GM21447 (cell line): ENCODE measurements around the gene PIK3R1.
"Not testable (repeated sequence)": the region's sequence is repeated elsewhere in the genome, so short reads cannot be mapped to it uniquely, and the experiment has no call there.

Experiments
- ATAC-seq: cut with Tn5 transposase; IDR thresholded peaks from one replicate; pipeline ENCODE4 v1.9.1; 2021; ENCODE audit not compliant: unreplicated experiment

Gene PIK3R1

DNA sequence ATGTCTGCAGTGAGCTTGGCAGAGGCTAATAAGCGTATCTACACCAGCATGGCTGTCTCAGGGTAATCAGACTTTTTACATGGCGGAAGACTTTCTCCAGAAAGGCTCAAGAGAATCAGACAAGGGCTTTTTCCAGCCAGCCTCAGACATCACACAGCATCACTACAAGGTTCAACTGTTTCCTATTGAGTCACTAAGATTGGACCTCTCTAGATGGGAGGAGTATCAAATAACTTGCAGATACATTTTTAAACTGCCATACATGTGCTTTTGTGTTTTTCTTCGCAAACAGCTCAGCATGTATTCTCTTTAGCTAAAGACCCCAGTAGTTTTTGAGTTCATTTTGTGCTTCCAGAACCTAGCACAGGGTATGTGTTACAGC is 22.9 kb upstream of the PIK3R1 start:
- no peak for ATAC-seq

DNA sequence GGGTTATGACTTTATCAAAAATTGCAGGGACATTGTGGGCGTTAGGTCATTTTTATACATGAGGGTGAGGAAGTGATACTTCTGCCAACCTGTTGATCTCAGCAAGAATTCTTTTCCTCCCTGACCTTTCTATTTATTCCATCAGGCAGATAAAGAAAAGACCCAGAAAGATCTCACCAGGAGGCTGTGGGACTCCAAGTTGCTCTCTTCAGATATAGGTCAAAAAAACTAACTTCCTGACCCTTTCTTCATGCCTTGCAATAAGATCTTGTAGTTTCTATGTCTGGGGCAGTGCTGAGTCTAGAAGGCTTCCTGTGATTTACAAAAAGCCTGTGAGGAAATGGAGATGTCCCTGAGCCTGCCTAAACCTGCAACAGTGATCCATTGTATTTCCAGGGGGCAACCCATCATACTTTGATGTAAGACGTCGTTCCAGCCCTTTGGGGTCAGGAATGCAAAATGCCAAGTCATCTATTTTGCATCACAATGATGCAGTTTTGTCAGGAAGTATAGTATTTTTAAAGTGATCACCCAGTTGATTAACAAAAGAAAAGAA is 22.0 kb upstream of the PIK3R1 start:
- no peak for ATAC-seq

DNA sequence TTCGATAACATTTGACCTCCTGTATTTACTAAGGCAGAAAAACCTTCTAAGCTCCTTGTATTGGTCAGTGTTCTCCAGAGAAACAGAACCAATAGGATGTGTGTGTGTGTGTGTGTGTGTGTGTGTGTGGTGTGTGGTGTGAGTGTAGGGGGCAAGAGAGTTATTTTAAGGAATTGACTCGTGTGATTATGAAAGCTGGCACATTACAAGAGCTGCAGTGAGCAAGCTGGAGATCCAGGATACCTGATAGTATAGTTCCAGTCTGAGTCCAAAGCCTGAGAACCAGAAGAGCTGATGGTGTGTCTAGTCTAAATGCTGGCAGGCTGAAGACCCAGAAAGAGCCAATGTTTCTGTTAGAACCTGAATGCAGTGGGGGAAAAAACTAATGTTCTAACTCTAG is 21.2 kb upstream of the PIK3R1 start:
- no peak for ATAC-seq

DNA sequence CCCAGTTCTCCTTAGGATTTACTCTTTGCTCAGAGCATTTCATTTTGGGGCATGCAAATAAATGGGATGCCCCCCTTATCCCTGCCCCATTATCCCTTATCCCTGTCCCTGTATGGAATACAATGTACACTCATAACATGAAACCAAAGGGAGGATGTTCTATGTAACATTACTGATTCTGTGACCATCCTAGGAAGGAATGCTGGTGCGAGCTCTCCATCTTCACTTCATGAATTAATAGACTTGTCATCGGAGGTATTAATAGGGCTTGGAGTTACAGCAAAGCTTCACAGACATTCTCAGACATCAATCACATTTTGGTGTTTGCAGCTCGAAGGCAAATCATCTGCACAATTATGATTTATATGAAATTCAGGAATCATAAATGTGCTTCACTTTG is 20.4 kb upstream of the PIK3R1 start:
- ATAC-seq = no peak

DNA sequence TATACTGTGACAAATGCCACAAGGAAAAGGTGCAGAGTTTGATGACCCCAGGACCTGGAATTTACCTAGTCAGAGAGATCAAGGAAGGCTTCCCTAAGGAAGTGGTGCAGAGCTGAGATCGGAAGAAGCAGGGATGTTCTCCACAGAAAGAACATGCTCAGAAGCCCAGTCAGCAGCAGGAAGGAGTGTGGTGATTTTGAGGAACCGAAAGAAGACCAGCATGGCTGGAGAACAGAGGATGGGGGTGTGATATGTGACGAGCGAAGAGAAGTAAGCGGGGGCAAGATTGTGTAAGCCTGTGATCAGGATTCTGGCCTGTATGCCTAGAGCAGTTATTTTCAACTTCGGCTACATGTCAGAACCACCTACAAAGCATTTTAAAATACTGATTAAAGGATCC is 18.7 kb upstream of the PIK3R1 start:
- peak; percentile 97 for ATAC-seq

DNA sequence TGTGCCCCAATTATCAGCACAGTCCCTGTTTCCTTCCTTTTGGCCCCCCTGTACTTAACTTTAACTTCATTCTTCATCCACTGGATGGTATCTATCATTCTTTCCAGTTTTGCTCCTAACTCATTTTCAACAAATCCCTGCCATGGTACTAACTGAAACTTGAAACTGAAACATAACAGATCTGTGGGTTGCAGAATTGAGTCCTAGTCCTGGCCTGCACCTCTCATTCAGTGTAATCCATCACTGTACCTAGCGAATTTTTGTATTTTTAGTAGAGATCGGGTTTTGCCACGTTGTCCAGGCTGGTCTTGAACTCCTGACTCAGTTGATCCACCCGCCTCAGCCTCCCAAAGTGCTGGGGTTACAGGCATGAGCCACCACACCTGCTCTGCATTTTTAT is 15.3 kb upstream of the PIK3R1 start:
- no peak for ATAC-seq

DNA sequence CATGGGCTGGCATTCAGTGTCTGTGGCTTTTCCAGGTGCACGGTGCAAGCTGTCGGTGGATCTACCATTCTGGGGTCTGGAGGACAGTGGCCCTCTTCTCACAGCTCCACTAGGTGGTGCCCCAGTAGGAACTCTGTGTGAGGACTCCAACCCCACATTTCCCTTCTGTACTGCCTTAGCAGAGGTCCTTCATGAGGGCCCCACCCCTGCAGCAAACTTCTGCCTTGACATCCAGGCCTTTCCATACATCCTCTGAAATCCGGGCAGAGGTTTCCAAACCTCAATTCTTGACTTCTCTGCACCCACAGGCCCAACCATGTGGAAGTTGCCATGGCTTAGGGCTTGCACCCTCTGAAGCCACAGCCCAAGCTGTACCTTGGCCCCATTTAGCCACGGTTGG is 4.9 kb upstream of the PIK3R1 start:
- ATAC-seq = not testable (repeated sequence)

DNA sequence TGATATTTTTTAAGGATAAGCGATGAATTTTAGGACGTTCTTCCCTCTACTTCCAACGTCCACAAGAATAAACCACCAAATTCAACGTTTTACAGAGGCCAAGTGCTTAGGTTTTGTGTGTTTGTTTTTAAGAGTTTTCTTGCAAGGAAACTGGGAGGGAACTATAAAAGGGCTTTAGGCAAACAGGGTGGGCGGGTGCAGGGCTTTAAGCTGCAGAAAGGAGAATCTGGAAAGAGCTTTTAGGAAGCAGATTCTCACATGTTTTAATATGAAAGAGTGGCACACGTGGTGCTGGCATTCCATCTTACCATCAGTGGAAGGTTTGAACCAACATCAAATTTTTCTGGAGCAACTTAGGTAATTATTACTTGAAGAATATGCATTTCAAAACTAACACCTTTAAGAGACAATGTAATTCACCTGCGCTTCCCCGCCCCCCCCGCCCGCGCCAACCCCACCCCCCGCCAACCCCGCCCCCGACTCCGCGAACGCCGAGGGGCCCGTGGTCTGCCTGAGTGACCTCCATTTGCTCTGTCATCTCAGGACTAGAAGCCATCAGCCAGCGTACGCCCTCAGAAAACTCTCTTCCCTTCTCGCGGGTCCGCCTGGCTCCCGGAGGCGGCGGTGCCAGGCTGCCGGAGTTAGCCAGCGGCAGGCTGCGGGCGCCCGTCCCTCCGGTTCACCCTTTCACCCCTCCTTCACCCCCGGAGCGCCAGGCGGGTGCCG is 911 bp upstream of the PIK3R1 start:
- ATAC-seq = peak; percentile 18

DNA sequence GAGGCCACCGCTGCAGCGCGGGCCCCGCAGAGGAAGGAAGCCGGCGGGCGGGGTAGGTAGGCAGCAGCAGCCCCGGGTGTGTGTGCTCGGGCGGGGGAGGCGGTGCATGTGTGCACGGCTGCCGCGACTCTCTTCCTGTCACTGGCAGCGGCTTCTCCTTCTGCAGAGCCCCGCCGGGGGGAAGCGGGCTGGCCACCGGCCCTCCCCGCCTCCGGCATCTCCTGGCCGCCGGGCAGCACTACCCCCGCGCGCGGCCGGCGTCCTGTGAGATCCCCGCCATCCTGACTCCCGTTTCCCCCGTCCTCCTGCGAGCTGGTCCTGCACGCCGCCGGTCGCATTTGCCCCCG is 315 bp downstream of the PIK3R1 start:
- ATAC-seq = peak; percentile 45

DNA sequence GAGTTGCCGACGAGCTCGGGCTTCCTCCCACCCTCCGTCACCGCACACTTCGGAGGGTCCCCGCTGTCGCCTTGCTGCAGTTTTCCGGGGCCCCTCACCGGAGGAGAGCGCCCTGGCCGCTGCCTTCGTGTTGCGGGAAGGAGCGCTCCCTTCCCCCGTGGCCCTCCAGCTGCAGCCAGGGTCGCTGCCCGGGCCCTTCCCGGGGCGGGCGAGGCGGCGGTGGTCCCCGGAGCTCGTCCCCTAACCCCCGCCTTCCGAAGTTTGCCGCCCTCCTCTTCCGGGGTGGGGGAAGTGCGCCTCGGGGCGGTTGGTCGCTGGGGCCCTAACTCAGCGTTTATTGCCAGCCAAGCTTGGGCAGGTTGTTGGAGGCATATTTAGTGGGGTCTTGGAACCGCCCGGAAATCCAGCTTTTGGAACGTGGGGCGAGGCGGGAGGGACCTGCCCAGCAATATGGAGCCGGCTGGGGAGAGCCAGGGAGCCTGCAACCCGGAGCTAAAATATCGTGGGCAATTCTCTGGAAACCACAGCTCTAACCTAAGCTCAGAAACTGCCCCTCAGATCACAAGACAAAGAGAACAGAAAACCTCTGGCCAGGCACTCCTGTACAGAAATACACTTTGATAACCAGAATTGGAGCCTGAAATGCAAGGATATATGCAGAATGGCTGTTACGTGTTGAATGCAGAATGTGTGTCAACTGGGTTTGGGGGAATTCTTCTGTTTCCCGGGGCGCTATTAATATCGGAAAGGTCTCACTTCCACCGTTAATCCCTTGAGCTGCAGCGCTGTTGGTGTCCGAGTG is 890 bp downstream of the PIK3R1 start:
- peak; percentile 25 for ATAC-seq

DNA sequence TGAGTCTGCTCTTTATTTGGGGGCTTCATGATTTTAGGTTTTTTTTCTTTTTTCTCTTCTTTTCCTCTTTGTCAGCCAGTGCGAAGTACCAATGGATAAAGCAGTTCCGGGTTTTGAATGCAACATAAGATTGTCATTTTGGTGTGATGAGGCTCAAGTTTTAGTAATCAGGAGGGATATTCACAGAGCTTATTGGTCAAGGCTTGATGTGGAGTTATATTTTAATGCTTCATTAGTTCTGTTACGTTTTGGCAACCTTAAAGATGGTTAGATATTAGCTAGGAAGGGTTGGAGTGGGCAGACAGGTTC is 1.4 kb downstream of the PIK3R1 start:
- no peak for ATAC-seq

DNA sequence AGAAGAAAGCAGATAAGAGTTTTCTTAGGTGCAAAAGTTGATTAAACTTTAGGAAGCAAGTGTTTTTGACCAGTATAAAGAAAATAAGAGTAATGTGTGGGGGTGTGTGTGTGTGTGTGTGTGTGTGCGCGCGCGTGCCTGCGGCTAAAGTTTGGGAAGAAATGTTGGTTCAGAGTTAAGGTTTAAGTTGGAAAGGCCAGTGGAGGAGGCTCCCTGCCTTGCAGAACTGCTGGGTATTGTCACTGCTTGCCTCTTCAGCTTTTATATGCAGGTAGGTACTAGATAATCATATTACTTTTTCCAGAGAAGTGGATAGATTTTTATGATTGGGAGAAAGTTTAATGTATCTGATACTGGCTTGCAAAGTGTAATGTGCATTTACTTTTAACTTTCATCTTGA is 2.0 kb downstream of the PIK3R1 start:
- no peak for ATAC-seq

DNA sequence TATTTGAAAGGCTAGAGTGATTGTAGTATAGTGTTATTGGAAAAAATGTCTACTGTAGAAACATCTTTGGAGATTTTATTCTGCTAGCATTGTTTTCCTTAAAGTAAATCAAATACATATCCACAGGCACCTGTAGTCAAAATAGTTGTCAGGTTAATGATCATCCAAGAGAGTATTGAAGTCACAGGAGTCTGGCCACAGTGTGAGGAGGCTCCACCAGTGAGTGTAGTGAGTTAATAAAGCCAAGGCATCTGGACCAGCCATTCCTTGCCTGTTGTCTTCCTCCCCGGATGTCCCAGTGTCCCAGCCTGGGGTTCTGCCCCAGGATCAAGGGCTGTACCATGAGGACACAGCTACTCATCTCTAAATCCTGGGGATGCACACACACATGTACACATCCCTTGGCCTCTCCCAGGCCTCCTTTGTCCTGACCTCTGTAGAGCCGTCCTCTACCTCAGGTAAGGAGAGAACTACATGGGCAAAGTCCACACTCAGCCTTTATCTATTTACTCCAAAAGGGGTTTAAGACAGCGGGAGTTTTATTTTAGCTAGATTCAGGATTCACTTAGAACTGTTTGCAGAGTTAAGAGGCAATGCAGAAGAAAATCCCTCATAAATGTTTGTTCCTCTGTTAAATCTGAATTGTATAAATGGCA is 3.7 kb downstream of the PIK3R1 start:
- ATAC-seq = no peak

DNA sequence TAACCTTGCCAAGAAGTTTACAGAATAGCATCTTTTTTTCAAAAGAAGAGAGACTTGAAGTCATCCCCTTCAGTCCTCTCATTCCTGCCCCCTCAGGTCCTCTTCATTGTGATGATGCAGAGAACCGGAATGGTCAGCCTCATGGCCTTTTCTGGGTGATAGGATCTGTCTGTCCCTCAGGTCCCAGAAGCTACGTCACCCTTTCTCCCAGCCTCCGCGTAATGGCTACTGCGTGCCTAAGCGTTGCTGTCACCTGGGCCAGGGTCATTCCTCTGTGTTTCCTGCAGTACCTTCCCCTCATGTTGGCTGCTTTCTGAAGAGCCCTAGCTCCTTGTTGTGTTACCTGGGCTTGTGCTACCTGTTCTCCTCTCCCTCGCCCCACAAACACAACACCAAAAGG is 4.7 kb downstream of the PIK3R1 start:
- no peak for ATAC-seq

DNA sequence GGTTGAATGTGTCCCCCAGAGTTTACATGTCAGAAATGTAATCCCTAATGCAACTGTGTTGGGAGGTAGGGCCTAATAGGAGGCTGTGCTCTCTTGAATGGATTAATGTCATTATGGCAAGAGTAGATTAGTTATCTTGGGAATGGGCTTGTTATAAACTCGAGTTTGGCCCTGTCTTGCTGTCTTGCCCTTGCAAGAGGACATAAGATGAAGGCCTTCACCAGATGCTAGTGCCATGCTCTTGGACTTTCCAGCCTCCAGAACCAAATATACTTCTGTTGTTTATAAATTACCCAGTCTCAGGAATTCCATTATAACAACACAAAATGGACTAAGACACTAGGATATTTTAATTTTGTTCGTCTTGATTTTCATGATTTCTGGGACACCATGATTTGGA is 5.4 kb downstream of the PIK3R1 start:
- no peak for ATAC-seq

DNA sequence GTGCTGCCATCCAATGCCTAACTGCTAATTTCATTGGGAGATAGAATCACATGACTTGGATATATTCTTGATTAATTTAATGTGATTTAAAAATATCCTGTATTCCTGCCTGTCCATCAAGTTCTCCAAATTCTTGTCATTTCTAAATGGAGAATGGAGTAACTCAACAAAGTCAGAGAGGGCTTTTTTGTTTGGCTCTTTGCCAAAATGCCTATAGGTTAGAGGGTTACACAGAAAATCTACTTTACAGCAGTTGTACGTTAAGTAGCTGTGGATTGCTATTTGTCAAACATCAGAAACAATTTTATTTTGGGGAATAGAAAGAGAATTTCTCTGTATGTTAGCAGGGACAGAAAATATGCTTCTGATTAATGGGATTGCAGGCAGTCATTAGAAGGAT is 5.9 kb downstream of the PIK3R1 start:
- no peak for ATAC-seq

DNA sequence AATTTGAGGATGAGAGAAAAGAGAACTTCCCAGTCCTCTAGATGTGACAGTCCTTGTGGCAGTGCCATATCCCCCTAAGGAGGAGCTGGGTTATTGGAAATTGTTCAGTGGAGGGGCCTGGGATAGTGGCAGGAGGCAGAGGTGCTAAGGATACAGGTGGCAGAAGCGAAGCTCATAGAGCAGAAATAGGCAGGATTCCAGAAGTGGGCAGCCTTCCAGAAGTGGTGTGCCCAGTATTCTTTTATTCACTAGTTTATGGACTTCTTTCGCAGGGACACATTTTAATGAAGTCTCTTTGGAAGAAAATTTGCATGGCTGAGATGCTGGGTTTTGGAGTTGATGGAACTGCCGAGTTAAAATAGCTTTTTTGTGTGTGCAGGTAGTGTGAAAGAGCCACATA is 6.8 kb downstream of the PIK3R1 start:
- ATAC-seq = no peak

DNA sequence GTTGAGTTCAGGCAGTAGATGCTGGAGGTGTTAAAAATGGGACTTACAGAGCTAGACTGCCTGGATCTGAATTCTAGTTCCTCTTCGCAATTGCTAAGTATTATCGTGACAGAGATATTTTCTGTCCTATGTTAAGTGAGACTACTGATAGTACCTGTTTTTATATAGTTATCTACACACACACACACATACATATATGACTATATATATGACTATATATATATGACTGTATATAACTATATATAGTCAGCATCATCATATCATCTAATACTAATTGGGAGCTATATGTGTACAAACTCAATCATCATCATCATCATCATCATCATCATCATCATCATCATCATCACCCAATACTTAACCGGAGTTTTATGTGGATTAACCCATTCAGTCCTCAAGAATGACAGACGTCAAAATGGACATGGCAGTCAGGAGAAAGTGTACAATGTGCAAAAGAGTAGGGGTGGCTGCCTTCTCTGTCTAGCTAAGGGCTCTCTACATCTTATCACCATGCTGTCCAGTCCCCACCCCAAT is 7.3 kb downstream of the PIK3R1 start:
- ATAC-seq = no peak

DNA sequence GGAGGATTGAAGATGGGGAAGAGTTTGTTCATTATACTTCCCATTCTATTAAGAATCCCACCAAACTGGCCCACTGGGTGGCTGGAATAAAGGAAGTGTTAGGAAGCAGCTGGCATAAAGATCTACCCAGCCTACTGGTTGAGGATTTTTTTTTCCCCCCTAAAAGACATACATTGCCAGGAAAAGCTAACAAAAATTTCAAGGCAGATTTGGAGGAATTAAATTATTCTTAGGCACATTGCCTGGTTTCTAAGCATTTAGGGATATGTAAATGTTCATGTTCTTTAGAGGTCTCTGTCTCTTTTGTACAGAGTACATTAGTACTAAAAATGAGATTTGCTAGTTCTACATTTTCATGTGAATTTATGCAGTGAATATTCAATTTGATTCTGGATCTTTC is 8.3 kb downstream of the PIK3R1 start:
- ATAC-seq = no peak

DNA sequence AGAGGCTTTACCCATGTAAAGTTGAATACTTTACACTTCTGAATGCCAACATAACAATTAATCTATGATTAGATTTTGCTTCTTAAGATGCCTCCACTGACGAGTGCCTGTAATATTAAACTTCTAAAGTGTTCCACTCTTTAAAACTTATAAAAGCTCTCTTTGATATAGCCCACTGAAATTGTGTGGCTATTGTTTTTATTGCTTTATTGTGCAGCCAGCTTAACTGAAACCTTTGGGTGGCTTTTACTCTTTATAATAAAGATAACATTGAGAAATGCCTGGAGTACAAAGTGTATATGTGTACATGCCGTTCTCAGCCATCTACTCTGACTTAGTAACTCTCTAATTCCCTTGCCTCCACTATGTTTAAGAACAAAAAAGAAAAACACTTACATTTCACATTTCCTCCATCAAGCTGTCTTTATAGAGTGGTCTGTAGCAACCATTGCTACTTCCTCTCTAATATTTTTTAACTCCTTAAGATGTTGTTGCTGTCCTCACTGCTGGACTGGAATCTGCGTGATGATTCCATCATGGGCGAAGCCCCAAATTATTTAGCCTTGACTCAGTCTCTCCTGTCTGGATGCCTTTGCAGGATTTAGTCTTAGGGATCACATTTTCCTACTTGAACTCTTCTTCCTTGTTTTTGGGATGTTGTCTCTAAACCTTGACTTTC is 9.1 kb downstream of the PIK3R1 start:
- no peak for ATAC-seq

DNA sequence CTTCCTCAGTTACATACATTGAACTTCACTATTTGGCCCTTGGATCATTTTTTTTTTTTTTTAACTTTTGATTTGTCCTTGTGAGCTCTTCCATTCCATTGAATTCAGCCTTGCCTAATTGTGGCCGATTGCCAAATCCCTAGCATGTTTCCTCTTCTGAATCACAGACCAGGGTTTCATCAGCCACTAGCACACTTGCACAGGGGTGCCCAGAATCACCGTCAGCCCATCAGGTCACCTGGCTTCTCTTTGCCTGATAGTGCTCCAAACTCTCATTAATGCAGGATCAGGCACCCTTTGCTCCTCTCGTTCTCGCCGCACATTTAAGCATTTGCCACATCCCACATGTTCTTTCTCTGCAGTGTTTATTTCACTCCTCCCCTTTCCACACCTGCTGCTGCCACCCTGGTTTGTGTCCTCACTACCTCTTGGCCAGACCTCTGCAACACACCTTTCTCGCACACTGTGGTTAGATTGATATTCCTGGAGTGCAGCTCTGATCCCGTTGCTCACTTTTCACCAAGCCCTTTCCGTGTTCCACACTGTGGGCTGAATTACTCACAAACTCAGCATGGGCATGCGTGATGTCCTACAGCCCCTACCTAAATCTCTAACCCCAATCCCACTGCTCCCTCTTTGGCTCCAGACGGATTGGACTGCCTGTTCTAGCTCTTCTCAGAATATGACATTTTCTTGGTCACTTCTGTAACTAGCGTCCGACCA is 9.8 kb downstream of the PIK3R1 start:
- no peak for ATAC-seq
